Right hindlimb (tissue), 1 donor: Measurements from ENCODE around the gene IMMP2L.

Source experiments
- DNase-seq: peaks from one replicate; pipeline ENCODE4 v3.0.0-alpha.2; 2018

IMMP2L gene

DNA sequence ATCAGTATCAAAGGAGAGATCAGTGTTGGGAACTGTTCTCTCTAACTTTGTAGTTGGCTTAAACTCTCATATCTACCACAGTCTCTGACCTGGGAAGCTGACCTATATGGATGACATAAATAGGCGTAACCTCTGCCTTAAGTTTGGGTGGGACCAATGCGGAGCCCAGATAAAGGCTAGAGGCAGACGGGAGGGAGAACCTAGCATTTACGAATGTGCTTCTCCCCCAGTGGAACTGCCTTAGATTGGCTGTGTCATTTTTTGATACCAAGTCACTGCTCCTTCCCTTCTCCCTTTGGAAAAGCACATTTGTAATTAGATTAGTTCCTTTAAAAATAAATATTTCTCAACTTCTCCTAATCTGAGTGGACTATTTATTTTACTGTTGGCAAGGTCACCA lies 495.0 kb downstream of the IMMP2L start:
- no peak for DNase-seq

DNA sequence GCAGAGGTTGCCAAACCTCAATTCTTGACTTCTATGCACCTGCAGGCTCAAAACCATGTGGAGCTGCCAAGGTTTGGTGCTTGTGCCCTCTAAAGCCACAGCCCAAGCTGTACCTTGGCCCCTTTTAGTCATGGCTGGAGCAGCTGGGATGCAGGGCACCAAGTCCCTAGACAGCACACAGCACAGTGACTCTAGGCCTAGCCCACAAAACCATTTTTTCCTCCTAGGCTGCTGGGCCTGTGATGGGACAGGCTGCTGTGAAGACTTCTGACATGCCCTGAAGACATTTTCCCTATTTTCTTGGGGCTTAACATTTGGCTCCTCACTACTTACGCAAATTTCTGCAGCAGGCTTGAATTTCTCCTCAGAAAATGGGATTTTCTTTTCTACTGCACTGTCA lies 499.1 kb downstream of the IMMP2L start:
- DNase-seq, result no peak

DNA sequence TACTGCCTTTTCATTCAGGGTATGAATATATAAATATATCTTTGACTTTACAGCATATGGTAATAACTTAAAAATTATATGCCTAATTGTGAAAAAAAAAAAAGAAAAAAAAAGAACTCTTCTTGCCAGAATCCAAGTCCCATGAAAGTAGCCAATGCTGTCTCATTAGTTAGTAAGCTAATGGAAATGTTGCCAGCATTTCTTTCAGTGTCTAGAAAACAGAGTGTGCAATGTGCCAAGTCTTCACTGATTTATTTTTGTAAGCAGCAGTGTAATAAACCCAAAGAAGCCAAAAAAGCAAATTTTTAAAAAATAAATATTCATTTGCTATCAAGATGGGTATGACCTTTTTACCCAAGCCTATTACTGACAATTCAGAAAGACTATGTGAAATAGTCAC lies 502.5 kb downstream of the IMMP2L start:
- DNase-seq, result no peak

DNA sequence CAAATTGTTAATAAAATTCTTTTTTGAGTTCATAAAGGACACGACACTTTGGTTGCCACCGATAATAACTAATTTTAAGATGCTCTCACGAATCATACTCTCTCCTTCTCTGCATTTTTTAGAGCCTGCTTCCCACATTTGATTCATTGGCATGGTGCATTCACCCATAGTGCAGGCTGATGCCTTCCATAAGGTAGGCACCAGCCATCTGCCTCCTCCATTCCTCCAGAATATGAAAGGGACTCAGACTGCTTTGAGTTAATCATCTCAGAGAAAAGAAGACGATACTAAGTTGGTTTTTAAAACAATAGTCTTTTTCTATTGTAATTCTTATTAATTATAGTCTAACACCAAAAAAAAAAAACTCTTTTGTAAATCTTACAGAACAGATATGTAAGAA lies 505.2 kb downstream of the IMMP2L start:
- DNase-seq, result no peak

DNA sequence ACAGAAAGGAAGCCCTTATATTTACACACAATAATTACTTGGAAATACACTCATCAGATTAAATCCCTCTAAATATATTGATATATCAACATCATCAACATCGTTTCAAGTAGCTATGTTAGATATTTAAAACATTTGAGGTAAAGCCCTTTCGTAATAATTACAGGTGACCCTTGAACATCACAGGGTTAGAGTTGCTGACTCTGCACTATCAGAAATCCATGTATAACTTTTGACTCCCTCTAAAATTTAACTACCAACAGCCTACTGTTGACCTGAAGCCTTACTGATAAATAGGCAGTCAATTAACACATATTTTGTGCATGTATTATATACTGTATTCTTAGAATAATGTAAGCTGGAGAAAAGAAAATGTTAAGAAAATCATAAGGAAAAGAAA lies 505.9 kb downstream of the IMMP2L start:
- DNase-seq, result no peak

DNA sequence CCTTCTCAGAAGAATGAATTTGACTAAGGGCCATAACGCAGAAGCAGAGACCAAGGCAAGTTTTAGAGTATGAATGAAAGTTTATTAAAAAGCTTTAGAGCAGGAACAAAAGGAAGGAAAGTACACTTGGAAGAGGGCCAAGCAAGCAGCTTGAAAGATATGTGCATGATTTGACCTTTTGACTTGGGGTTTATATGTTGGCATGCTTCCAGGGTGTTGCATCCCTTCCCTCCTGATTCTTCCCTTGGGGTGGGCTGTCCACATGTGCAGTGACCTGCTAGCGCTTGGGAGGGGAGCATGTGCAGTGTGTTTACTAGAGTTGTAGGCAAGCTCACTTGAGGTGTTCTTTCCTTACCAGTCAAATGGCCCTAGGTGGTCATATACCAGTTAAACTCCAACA lies 509.3 kb downstream of the IMMP2L start:
- no peak for DNase-seq

DNA sequence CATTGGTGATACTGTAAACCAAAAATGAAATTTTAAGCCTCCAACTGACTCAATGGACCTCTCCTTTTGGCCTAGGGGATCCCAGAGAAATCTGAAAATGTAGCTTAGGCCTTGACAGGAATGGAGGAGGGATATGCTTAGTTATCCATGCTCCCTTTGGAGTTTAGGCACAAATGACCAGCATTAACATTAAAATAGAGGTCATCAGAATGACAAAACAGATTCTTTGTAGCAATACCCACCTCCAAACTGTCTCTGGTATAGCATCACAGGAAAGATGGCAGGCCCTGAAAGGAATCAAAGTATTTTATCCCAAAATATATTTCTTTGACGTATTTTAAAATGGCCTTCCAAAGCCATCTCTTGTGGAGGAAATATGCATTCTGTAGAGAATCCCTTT lies 510.5 kb downstream of the IMMP2L start:
- DNase-seq, result no peak

DNA sequence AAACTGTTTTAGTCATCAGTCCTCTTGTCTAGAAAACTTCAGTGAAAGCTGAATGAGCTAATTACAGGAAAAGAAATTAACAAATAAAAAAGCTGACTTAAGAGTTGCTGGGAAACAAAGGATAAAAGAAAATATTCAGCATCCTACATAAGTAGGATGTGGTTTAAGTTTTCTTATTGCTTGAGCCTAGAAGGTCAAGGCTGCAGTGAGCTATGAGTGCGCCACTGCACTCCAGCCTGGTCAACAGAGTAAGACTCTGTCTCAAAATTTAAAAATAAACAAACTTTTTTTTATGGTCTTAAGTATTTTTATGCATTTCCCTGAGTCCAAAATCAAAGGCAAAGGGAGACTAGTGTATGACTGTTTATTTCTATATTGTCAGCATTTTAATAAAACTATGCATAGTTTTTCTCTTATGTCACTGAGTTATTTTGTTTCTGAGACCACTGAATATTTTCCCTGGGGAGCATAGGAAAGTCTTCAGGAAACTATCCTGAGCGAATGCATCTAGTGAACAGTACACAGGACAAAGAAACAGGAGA lies 511.3 kb downstream of the IMMP2L start:
- no peak for DNase-seq

DNA sequence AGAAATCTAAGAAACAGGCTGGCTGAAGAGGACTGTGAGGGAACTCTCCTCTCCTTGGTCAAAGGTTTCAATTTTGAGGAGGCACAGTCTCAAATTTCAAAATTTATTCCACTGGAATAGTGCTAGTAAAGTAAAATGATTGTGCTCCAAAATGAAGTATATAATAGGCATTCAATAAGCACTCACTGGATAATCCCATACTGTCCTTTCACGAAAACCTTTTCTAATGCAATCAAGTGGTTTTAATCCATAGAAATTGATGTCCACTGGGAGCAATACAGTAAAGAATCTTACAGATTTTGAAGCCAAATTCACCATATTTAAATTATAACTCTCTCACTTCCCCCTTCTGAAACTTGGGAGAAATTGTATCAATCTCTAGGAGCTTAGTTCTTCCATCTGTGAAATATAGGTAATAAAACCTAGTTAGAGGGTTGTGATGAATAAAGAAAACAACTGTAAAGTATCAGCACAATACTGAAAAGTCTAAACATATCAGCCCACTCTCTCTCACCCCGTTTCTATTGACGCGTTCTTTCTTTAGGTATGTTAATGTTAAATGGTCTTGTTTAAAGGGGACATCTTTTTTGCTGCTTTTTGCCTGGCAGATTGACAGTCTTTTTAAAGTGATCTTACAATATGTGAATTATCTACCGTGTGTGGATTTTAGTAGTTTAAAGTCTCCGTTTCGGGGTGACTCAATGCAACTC lies 512.2 kb downstream of the IMMP2L start:
- DNase-seq, result no peak

DNA sequence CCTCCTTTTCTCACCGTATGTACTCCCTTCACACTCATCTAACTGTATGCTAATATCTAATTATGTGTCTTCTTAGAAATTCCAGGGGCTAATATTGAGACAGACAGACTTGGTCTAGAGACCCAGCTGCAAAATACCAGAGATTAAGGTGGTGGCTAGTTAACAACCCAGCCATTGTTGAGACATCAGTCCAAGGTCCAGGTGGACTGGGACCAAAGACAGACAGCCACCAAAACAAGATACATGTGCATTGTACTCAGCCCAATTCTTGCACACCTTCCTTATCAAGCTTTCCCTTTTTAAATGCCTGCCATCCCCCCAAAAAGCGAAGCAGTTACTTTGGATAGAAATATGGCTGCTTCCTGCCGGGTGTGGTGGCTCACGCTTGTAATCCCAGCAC lies 514.7 kb downstream of the IMMP2L start:
- no peak for DNase-seq

DNA sequence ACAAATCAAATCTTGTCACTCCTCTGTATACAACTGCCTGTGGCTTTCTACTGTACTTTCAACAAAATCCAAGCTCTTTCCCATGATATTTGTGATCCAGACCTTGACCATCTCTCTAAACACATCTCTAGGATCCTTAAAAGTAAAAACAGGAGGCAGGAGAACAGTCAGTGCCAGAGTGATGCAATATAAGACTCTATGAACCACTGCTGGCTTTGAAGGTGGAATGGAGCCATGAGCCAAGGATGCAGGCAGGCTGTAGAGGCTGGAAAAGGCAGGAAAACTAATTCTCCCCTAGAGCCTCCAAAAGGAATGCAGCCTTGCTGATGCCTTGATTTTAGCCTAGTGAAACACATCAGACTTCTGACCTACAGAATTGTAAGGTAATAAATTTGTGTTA lies 516.8 kb downstream of the IMMP2L start:
- peak; percentile 66 for DNase-seq

DNA sequence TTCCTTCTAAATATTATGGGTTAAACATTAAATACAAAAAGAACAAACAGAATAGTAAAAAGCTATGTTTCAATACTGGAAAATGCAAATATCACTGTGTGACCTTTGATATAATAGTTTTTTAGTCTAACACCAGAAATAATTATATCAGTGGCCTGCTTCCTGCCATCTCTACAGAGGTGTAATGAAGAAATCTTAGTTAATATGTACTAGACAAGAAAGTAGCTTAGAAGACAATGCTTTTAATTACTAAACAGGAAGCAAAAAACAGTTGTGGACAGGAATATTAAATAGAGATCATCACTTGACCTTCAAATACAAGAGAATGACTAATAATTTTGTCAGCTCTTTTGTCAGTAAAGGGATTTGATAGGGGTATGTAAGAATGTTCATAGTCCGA lies 518.7 kb downstream of the IMMP2L start:
- no peak for DNase-seq

DNA sequence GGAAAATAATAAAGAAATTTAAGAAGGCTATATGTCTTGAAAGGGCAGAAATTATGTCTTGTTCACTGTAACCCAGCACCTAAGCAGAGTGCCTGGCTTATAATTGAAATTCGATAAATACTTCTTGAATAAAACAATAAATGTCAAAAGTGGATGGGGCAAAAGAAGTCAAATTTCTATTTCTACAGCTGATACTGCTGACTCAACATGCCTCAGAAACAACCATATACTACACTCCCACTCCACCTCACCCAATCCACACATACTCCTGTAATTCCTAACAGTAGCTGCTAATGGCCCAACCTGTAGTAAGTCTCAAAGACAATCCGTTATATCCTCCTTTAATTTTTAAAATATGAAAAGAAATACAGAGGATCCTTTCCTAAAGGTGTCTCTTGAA lies 519.5 kb downstream of the IMMP2L start:
- DNase-seq, result no peak

DNA sequence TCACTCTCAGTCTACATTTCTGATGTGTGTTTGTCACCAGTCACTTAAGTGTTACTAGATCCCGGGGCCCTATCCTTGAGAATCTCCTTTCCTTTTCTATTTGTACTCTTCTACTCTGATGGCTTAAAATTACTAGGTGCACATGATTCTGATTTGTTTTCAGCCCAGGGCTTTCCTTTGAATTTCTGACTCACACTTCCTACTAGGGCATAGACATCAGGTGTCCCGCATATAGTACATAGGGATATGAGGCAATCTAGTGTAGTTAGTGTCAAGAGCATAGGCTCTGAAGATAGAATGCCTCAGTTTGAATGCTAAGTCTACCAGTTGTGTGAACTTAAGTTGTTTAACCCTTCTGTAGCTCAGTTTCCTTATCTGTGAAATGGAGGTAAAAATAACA lies 520.7 kb downstream of the IMMP2L start:
- DNase-seq, result no peak

DNA sequence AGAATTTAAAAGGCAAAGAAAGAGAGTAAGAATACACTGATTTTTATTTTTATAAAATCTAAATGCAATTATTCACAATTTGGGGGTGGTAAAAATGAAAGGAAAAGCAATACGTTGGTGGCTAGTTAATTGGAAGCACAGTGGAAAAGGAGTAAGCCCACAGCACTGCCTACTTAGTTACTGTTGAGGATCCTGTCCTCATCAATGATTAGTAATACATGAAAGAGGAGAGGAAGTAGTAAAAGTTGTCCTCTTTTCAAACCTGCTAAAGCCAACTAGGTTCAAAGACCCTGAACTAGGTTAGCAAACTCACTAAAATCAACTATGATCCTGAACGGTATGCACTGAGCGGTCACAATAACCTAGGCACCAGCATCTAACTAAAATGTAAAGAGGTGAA lies 524.1 kb downstream of the IMMP2L start:
- DNase-seq, result no peak

DNA sequence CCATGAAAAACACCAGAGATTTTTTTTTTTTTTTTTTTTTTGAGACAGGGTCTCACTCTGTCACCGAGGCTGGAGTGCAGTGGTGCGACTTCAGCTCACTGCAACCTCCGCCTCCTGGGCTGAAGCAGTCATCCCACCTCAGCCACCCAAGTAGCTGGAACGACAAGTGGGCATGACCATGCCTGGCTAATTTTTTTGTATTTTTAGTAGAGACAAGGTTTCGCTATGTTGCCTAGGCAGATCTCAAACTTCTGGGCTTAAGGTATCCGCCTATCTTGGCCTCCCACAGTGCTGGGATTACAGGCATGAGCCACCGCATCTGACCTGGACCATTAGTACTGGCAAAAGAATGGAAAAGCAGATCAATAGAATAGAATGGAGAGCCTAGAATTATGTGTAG lies 530.4 kb downstream of the IMMP2L start:
- no peak for DNase-seq

DNA sequence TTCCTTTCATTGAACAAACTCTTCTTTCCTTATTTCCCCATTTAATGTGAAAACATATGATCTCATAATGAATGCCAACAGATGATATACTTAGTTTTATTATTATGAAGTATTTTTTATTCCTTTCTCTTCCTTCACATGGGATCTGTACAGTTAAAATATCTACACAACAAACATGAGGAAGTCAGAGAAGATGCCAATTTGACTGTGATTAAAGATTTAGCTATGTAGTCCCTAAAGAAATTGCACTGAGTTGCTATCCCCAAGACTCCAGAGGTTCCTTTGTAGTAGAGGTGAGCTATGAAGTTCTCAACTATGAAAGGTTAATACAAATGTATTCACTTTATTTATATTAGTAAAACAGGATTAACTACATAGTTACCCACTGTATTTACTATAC lies 532.0 kb downstream of the IMMP2L start:
- no peak for DNase-seq

DNA sequence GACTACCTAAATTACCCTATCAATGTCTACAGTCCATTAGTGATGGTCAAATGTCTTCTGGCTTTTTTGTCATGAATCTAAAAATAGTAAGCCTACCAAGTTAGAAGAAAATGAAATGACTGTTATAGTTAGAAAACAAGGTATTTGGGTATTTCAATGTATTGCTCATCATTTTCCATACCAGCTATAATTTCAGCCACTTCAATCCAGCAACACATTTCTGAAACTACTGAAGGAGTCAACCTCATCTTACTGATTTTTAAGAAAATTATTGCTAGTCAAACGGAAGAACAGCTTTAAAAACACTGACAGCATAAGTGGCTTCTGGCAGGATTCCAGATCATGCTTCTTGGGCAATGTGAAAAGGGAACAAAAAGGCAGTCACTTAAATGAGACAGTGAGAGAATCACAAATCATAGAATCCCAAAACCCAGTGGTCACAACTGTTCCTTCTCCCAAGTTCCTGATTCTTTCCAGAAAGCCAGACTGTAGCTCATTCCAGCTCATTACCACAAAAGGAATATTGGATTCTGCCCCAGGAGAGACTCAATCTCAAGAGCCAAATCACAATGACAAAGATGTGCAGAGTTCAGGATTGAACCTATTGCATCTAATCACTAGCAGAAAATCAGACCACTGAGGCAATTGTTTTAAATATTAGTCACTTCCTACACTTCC lies 532.6 kb downstream of the IMMP2L start:
- DNase-seq, result no peak

DNA sequence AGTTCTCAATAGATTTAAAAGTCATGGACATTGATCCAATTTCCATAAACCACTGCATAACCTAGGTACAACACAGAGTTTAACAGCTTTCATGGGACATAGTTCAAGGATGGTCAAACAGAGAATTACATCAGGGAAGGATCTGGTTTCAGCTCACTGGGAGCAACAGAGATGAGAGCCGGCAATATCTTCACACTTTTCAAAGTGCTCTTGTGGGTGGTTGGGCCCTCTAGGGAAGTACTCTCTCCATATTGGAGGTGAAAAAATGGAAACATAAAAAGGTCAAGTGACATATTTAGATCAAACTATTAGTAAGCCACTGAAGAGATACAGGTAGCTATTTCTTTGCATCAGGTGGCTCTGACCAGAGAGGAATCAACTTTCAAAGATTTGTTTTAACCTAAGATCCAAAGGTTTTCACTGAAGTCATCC lies 533.1 kb downstream of the IMMP2L start:
- no peak for DNase-seq

DNA sequence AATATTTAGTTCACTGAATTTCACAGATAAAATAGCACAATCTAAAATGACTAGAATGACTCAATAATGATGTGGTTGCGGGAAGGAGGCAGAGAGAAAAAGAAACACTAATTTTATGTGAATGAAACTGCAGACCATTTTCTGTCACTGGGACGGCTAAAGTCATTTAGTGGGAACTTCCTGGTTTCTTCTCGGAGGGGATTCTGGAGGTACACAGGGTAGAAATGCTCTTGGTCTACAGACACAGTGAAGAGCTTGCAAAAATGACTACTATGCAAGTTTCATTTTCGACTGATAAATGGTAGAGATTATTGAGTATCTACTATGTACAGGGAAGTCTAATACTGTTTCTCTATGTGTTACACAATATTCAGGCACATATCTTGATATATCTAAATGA lies 534.9 kb downstream of the IMMP2L start:
- DNase-seq, result no peak

DNA sequence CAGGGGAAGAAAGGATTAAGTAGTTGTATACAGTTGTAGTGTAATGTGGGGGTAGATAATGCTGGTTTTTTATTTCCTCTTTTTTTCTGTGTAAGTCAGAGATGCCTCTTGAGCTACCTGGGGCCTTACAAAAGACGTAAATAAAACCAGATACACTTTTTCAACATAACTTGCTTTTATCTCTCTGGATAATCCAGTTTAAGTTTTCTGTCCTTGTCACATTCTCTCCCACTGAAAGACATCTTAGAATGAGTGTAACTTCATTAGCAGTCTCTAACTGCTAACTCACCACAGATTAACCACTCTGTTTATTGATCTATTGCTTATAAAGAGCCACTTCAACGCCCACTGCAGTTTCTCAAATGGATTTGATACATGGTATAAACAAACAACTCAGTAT lies 535.5 kb downstream of the IMMP2L start:
- no peak for DNase-seq

DNA sequence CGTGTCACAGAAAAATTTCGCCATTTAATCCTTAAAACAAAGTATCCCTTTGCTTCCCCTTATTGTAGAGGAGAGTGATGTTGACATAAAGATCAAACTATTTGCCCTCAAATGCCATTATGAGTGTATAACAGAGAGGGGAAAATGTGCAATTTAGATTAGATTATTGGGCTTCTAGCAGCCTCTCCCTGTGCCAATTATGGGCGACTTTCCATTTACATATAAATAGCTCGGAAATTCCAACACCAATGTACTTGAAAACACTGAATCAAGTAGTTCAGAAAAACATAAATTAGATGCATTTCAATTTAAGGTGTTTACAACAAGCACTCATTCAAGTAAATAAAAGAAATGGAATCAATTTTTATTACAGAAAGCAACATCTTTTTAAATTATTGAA lies 535.9 kb downstream of the IMMP2L start:
- no peak for DNase-seq

DNA sequence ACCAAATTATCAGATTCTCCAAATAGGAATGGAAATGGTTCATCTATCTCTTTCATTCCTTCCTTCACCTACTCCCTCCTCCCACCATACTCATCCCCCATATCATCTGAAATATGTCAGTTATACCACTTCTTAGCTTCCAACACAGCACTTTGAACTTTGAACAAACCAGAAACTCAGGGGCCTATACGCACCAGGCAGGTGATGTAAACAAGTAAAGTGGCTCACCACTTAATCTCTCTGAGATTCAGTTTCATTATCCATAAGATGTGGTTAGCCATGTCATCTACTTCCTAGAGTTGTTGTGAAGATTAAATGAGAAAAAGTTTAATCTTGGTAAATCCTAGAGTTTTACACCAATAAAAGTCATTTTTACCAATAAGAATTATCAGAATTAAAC lies 537.3 kb downstream of the IMMP2L start:
- no peak for DNase-seq

DNA sequence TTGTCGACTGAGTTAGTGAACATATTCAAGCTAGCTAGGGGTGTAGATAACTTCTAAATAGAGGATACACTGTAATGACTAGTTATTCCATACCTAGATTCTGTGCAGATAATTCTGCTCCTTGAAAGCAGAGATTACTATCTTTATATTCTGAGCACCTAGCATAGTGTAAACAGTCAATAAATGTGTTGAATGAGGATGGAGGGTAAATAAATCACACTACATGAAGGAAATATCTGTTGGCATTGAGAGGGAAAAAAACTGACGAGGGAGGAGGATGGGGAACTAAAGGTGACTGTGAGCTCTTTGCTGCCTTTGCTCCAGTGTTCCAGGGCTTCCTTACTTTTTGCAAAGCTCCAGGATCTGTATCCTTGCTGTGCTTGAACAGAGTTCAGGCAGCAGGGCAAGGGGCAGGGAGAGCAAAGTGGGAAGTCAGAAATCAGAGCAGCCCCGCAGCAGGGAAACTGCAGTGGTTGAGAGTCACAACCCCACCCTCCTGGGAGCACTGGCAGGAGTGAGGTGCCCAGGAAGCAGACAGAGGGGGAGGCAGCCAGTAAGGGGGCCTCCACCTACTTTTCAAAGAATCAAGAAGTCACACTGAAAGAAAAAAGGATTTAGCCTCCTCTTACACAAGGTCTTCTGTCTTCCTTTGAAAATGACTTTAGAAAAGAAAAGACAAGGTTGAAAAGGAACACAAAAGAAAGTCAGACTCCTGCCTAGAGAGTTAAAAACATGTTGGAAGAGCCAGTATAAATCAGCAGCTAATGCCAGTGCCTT lies 543.1 kb downstream of the IMMP2L start:
- DNase-seq, result no peak
